Measurements from ENCODE around the gene PLAC9.

PLAC9 gene

DNA sequence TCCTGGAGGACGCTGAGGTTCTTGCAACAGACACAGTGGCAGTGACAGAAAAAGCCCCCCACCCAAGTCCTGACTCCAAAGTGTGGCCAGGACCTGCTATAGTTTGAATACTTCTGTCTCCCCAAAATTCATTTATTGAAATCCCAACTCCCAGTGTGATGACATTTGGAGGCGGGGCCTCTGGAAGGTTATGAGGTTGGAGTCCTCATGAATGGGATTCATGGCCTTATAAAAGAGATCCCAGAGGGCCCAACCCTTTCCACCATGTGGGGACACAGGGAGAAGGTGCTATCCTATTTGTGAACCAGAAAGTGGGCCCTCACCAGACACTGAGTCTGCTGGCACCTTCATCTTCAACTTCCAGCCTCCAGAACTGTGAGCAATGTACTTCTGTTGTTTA is 54.5 kb downstream of the PLAC9 start:
- no peak for TF ChIP-seq TEAD4 (IDR thresholded peaks at IDR 0.05)
- no peak for TF ChIP-seq FOXM1 (IDR thresholded peaks at IDR 0.05; ENCODE audit: borderline replicate concordance, low read depth)
- no peak for TF ChIP-seq EP300 (IDR thresholded peaks at IDR 0.05; ENCODE audit: borderline replicate concordance)
- no peak for TF ChIP-seq YY1 (IDR thresholded peaks at IDR 0.05; ENCODE audit: low read depth)
- no peak for TF ChIP-seq ZBTB7A (IDR thresholded peaks at IDR 0.05; ENCODE audit: low read depth)
- TF ChIP-seq, protein P1, sequence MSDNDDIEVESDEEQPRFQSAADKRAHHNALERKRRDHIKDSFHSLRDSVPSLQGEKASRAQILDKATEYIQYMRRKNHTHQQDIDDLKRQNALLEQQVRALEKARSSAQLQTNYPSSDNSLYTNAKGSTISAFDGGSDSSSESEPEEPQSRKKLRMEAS (IDR thresholded peaks at IDR 0.05): no peak
- TF ChIP-seq, protein P2, sequence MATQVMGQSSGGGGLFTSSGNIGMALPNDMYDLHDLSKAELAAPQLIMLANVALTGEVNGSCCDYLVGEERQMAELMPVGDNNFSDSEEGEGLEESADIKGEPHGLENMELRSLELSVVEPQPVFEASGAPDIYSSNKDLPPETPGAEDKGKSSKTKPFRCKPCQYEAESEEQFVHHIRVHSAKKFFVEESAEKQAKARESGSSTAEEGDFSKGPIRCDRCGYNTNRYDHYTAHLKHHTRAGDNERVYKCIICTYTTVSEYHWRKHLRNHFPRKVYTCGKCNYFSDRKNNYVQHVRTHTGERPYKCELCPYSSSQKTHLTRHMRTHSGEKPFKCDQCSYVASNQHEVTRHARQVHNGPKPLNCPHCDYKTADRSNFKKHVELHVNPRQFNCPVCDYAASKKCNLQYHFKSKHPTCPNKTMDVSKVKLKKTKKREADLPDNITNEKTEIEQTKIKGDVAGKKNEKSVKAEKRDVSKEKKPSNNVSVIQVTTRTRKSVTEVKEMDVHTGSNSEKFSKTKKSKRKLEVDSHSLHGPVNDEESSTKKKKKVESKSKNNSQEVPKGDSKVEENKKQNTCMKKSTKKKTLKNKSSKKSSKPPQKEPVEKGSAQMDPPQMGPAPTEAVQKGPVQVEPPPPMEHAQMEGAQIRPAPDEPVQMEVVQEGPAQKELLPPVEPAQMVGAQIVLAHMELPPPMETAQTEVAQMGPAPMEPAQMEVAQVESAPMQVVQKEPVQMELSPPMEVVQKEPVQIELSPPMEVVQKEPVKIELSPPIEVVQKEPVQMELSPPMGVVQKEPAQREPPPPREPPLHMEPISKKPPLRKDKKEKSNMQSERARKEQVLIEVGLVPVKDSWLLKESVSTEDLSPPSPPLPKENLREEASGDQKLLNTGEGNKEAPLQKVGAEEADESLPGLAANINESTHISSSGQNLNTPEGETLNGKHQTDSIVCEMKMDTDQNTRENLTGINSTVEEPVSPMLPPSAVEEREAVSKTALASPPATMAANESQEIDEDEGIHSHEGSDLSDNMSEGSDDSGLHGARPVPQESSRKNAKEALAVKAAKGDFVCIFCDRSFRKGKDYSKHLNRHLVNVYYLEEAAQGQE (IDR thresholded peaks at IDR 0.05; ENCODE audit: low read depth): no peak
- no peak for TF ChIP-seq TAF1 (IDR thresholded peaks at IDR 0.05; ENCODE audit: low read depth)
- TF ChIP-seq RAD21 (IDR thresholded peaks at IDR 0.05; ENCODE audit: low read depth): no peak

DNA sequence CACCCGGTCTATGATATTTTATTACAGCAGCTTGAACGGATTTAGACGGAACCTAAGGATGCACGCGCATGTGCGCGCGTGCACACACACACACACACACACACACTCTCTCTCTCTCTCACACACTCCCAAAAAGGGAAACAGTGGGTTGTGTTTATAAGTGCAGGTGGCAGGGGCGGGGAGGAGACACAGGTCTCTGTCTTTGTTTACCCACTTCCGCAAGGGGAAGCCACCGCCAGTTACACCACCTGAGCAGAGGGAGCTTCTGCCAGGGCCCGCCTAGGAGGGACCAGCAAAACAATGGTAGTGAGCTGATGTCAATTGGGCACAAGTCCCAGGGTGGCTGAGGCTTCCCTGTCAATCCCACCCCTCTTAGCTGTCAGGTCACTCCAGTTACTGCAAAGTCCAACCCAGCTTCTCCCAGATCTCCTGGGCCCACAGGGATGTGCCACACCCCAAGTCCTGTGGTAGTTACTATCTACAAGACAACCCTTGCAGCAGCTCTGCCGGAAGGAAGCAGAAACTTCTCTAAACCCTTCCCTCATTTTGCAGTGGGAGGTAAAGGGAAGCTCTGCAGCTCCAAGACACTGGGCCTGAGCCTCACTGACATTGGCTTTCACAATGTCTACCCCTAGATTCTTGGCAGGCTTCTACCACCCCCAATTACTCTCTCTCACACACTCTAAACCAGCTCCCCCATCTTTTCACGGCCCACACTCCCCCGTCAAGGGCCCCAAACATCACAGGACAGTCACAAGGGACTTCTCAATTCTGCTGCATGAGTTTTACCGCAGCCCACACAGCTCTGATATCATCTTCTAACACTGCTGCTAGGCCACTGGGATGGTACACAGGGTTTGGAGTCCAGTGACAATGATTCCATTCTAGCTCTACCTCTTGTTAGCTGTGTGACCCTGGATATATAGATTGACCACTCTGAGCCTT is 55.2 kb downstream of the PLAC9 start:
- TF ChIP-seq, protein P3, sequence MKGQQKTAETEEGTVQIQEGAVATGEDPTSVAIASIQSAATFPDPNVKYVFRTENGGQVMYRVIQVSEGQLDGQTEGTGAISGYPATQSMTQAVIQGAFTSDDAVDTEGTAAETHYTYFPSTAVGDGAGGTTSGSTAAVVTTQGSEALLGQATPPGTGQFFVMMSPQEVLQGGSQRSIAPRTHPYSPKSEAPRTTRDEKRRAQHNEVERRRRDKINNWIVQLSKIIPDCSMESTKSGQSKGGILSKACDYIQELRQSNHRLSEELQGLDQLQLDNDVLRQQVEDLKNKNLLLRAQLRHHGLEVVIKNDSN (IDR thresholded peaks at IDR 0.05): no peak
- no peak for TF ChIP-seq TEAD4 (IDR thresholded peaks at IDR 0.05)
- TF ChIP-seq EGR1 (IDR thresholded peaks at IDR 0.05): no peak
- no peak for TF ChIP-seq NFIC (IDR thresholded peaks at IDR 0.05)
- no peak for TF ChIP-seq CEBPB (IDR thresholded peaks at IDR 0.05)

DNA sequence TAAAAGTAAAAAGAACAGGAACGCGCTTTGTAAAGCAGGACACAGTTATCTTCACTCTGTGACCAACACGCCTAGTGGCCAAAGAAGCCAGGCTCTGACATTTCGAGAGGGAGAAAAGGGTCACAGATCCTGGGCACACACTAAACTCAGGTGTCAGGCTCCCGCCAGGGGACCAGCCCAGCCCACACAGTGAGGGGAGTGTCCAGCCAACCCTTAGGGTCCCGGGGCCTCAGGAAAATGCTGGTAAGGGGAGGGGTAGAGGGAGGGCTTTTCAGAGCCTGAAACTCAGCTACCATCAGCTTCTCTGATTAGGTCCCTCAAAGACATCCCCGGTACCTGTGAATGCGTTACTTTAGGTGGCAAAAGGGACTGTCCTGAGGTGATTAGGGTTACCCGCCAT is 56.2 kb downstream of the PLAC9 start:
- TF ChIP-seq ZBTB7A (IDR thresholded peaks at IDR 0.05; ENCODE audit: low read depth): no peak

DNA sequence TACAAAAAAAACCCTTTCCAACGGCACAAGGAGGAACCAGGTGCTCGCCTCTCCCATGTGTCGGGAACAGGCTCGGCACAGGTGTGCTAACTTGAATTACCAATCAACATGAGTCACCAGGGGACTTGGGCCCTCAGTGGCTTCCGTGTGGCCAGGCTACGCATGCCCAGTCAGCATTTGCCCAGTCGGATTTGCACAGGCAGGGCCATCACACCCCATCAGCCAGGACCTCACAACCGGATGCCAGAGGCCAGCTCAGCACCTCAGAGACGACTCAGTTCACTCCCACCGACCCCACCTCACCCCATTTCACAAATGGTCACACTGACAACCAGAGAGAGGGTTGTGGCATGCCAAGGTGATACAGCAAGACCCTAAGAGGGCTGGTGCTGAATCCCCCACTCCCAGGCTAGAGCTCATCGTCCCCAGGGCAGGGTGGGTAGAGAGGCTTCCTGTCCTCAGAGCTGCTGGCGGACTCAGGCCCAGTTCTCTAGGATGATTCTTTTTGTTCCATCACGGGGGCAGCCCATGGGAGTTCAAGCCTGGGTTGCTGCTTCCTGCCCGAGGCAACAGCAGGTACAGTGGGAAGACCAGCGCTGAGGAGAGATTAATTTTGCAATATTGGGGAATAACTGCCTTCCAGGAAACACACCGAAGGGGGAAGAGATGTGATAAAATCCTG is 59.2 kb downstream of the PLAC9 start:
- no peak for TF ChIP-seq EP300 (IDR thresholded peaks at IDR 0.05; ENCODE audit: borderline replicate concordance)
- no peak for TF ChIP-seq FOXM1 (IDR thresholded peaks at IDR 0.05; ENCODE audit: borderline replicate concordance, low read depth)
- no peak for TF ChIP-seq TCF12 (IDR thresholded peaks at IDR 0.05; ENCODE audit: low read depth)
- TF ChIP-seq TAF1 (IDR thresholded peaks at IDR 0.05; ENCODE audit: low read depth): no peak
- TF ChIP-seq EGR1 (IDR thresholded peaks at IDR 0.05): no peak
- TF ChIP-seq CREB1 (IDR thresholded peaks at IDR 0.05; ENCODE audit: low read depth): no peak
- TF ChIP-seq TEAD4 (IDR thresholded peaks at IDR 0.05): no peak
- TF ChIP-seq NFIC (IDR thresholded peaks at IDR 0.05): no peak
- TF ChIP-seq, protein P2 (IDR thresholded peaks at IDR 0.05; ENCODE audit: low read depth): no peak

DNA sequence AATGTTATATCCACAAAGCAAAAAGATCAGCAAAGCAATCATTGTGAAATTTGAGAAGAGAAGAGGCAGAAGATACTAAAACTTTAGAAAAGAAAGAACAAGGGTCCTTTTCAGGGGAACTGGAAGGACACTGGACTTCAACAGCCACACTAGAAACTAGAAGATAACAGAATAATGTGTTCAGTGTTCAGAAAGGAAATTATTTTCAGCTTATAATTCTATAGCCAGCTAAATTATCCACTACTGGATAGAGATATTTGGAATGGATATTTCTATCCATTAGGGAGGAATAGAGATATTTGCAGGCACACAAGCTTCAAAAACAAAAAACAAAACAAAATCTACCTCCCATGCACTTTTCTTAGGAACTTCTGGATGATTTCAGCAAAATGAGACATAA is 60.0 kb downstream of the PLAC9 start:
- TF ChIP-seq RAD21 (IDR thresholded peaks at IDR 0.05; ENCODE audit: low read depth): no peak
- TF ChIP-seq, protein P1 (IDR thresholded peaks at IDR 0.05): no peak
- no peak for TF ChIP-seq YY1 (IDR thresholded peaks at IDR 0.05; ENCODE audit: low read depth)
- no peak for TF ChIP-seq TCF12 (IDR thresholded peaks at IDR 0.05; ENCODE audit: low read depth)
- no peak for TF ChIP-seq CREB1 (IDR thresholded peaks at IDR 0.05; ENCODE audit: low read depth)
- TF ChIP-seq ZBTB7A (IDR thresholded peaks at IDR 0.05; ENCODE audit: low read depth): no peak
- TF ChIP-seq, protein P3 (IDR thresholded peaks at IDR 0.05): no peak
- TF ChIP-seq, protein P2 (IDR thresholded peaks at IDR 0.05; ENCODE audit: low read depth): no peak
- no peak for TF ChIP-seq CEBPB (IDR thresholded peaks at IDR 0.05)
- no peak for TF ChIP-seq FOXM1 (IDR thresholded peaks at IDR 0.05; ENCODE audit: borderline replicate concordance, low read depth)
